Neural cell (in vitro differentiated cells): ENCODE measurements around the gene UBE2K. TPM values are rescaled to one million over a fixed set of nuclear protein-coding genes. Genes with fewer than 3 reads are reported as not detected.

Experiments
- H2AFZ ChIP-seq: fragments of 200-600, 300-800 bp; sonication (generic), shearing (Covaris generic); 2 replicates; pipeline ENCODE4 v1.6.0; 2014; ENCODE audit warnings: low read depth, mild to moderate bottlenecking, antibody characterized with exemption, low read length, moderate library complexity
- H3F3A ChIP-seq: fragments of 200-600 bp; shearing (Covaris generic); 2 replicates; pipeline ENCODE4 v1.6.1; 2016; ENCODE audit warnings: mild to moderate bottlenecking, moderate library complexity, mixed read lengths, antibody characterized with exemption, low read length; ENCODE audit not compliant: insufficient read depth, poor library complexity, severe bottlenecking
- H3K27ac ChIP-seq: fragments of 200-600, 300-800 bp; sonication (generic), shearing (Covaris generic); 2 replicates; pipeline ENCODE4 v1.5.1; 2014; ENCODE audit warnings: mild to moderate bottlenecking, low read length, moderate library complexity
- H3K27me3 ChIP-seq: fragments of 300-800, 200-600 bp; sonication (generic), shearing (Covaris generic); 2 replicates; pipeline ENCODE4 v1.6.0; 2014; ENCODE audit warnings: mild to moderate bottlenecking, low read depth, low read length, moderate library complexity; ENCODE audit not compliant: insufficient read depth
- H3K36me3 ChIP-seq: fragments of 300-800, 200-600 bp; sonication (generic), shearing (Covaris generic); 2 replicates; pipeline ENCODE4 v1.5.1; 2014; ENCODE audit warnings: mild to moderate bottlenecking, antibody characterized with exemption, low read length, moderate library complexity; ENCODE audit not compliant: insufficient read depth
- H3K4me2 ChIP-seq: fragments of 300-800, 200-600 bp; sonication (generic), shearing (Covaris generic); 2 replicates; pipeline ENCODE4 v1.6.0; 2014; ENCODE audit warnings: mild to moderate bottlenecking, low read length
- H3K4me3 ChIP-seq: fragments of 300-800, 200-600 bp; sonication (generic), shearing (Covaris generic); 2 replicates; pipeline ENCODE4 v1.5.1; 2014; ENCODE audit warnings: mild to moderate bottlenecking, low read length, moderate library complexity
- H3K79me2 ChIP-seq: fragments of 200-600 bp; shearing (Covaris generic); replicated peaks from 2 replicates; pipeline ENCODE4 v1.6.0; 2014; ENCODE audit warnings: mild to moderate bottlenecking, low read length, moderate library complexity; ENCODE audit not compliant: insufficient read depth
- H3K9ac ChIP-seq: fragments of 300-800, 200-600 bp; sonication (generic), shearing (Covaris generic); 2 replicates; pipeline ENCODE4 v1.6.1; 2016; ENCODE audit warnings: mild to moderate bottlenecking, low read length, mixed read lengths
- H3K9me2 ChIP-seq: fragments of 200-600 bp; shearing (Covaris generic); 2 replicates; pipeline ENCODE4 v1.6.1; 2016; ENCODE audit warnings: mild to moderate bottlenecking, low read length, mixed read lengths; ENCODE audit not compliant: insufficient read depth
- H3K9me3 ChIP-seq: fragments of 200-600, 300-800 bp; sonication (generic), shearing (Covaris generic); 2 replicates; pipeline ENCODE4 v1.6.1; 2016; ENCODE audit warnings: mild to moderate bottlenecking, mixed run types, low read length, moderate library complexity, mixed read lengths
- H4K20me1 ChIP-seq: fragments of 200-600 bp; shearing (Covaris generic); 2 replicates; pipeline ENCODE4 v1.6.1; 2016; ENCODE audit warnings: mild to moderate bottlenecking, mixed run types; ENCODE audit not compliant: insufficient read depth
- EP300 ChIP-seq: fragments of 450-650 bp; conservative IDR thresholded peaks from 2 replicates; pipeline ENCODE4 v1.6.1; 2014; ENCODE audit warnings: antibody characterized with exemption, mild to moderate bottlenecking, moderate library complexity; ENCODE audit not compliant: poor library complexity, severe bottlenecking
- EZH2 ChIP-seq: fragments of 200-600, 300-800 bp; shearing (Covaris generic), sonication (generic); IDR thresholded peaks from 2 replicates; pipeline ENCODE4 v1.6.1; 2014; ENCODE audit warnings: antibody characterized with exemption, low read length, borderline replicate concordance, mild to moderate bottlenecking; ENCODE audit not compliant: insufficient read depth, poor library complexity, severe bottlenecking
- MXI1 ChIP-seq: fragments of 450-650 bp; conservative IDR thresholded peaks from 2 replicates; pipeline ENCODE4 v1.6.1; 2014; ENCODE audit warnings: antibody characterized with exemption, mild to moderate bottlenecking; ENCODE audit not compliant: poor library complexity, severe bottlenecking
- POLR2AphosphoS5 ChIP-seq: IDR thresholded peaks from 2 replicates; pipeline ENCODE4 v1.6.1; 2012
- RAD21 ChIP-seq: fragments of 450-650 bp; conservative IDR thresholded peaks from 2 replicates; pipeline ENCODE4 v1.6.1; 2014; ENCODE audit warnings: antibody characterized with exemption, mild to moderate bottlenecking, moderate library complexity
- SMC3 ChIP-seq: fragments of 450-650 bp; conservative IDR thresholded peaks from 2 replicates; pipeline ENCODE4 v1.6.1; 2014; ENCODE audit warnings: antibody characterized with exemption, mild to moderate bottlenecking, moderate library complexity; ENCODE audit not compliant: poor library complexity
- TAF1 ChIP-seq: IDR thresholded peaks from 2 replicates; pipeline ENCODE4 v1.6.1; 2012; ENCODE audit warnings: low read depth
- polyA plus RNA-seq: library from polyadenylated mRNA; depleted of rRNA; stranded (reverse); fragments of >200 nt; gene quantifications from 2 replicates; pipeline ENCODE4 v1.2.3, GENCODE V29; 2014
- TF ChIP-seq, protein P1 (sequence below): IDR thresholded peaks from 2 replicates; pipeline ENCODE4 v1.6.1; 2012; ENCODE audit warnings: borderline replicate concordance
- TF ChIP-seq, protein P2 (sequence below): fragments of 450-650 bp; IDR thresholded peaks from 2 replicates; pipeline ENCODE4 v1.5.1; 2014; ENCODE audit warnings: antibody characterized with exemption, mild to moderate bottlenecking, moderate library complexity; ENCODE audit not compliant: poor library complexity, severe bottlenecking

UBE2K gene
- polyA plus RNA-seq, 1 donor from 2014 or later: 45.8 TPM

DNA sequence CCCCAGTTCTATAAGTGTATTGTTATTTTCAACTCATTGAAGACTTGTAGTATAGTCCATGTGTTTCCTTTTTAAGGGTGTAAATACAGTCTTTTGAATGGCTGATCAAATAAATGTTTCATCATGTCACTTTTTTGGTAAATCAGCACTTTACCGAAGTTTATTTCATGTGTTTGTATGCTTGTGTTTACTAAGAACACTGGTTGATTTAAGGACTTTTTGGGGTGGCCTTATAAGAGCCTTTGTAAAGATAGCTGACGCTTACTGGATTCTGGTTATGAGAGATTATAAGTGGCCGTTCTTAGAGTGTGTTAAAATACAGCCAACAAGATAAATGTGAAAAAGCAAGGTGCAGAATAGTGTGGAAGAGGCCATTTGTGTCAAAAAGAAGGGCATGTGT lies 2.6 kb downstream of the UBE2K start:
- H4K20me1 ChIP-seq: no peaks in the 10 kb centered on the region
- H3K79me2 ChIP-seq: peaks cover 64% of the 10 kb centered on the region
- no peaks in the 10 kb centered on the region for H3K9me3 ChIP-seq
- peak overlapping the region; percentile 76 for H3K4me2 ChIP-seq
- H2AFZ ChIP-seq: no peak overlapping the region
- TF ChIP-seq EZH2 (no peak), EP300 (no peak), TAF1 (no peak), MXI1 (no peak), POLR2AphosphoS5 (no peak), SMC3 (no peak), RAD21 (no peak)
- TF ChIP-seq, protein P1, sequence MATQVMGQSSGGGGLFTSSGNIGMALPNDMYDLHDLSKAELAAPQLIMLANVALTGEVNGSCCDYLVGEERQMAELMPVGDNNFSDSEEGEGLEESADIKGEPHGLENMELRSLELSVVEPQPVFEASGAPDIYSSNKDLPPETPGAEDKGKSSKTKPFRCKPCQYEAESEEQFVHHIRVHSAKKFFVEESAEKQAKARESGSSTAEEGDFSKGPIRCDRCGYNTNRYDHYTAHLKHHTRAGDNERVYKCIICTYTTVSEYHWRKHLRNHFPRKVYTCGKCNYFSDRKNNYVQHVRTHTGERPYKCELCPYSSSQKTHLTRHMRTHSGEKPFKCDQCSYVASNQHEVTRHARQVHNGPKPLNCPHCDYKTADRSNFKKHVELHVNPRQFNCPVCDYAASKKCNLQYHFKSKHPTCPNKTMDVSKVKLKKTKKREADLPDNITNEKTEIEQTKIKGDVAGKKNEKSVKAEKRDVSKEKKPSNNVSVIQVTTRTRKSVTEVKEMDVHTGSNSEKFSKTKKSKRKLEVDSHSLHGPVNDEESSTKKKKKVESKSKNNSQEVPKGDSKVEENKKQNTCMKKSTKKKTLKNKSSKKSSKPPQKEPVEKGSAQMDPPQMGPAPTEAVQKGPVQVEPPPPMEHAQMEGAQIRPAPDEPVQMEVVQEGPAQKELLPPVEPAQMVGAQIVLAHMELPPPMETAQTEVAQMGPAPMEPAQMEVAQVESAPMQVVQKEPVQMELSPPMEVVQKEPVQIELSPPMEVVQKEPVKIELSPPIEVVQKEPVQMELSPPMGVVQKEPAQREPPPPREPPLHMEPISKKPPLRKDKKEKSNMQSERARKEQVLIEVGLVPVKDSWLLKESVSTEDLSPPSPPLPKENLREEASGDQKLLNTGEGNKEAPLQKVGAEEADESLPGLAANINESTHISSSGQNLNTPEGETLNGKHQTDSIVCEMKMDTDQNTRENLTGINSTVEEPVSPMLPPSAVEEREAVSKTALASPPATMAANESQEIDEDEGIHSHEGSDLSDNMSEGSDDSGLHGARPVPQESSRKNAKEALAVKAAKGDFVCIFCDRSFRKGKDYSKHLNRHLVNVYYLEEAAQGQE: no peak
- TF ChIP-seq, protein P2, sequence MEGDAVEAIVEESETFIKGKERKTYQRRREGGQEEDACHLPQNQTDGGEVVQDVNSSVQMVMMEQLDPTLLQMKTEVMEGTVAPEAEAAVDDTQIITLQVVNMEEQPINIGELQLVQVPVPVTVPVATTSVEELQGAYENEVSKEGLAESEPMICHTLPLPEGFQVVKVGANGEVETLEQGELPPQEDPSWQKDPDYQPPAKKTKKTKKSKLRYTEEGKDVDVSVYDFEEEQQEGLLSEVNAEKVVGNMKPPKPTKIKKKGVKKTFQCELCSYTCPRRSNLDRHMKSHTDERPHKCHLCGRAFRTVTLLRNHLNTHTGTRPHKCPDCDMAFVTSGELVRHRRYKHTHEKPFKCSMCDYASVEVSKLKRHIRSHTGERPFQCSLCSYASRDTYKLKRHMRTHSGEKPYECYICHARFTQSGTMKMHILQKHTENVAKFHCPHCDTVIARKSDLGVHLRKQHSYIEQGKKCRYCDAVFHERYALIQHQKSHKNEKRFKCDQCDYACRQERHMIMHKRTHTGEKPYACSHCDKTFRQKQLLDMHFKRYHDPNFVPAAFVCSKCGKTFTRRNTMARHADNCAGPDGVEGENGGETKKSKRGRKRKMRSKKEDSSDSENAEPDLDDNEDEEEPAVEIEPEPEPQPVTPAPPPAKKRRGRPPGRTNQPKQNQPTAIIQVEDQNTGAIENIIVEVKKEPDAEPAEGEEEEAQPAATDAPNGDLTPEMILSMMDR: no peak
- H3K9me2 ChIP-seq: no peaks in the 10 kb centered on the region
- no peaks in the 10 kb centered on the region for H3K27me3 ChIP-seq
- H3K4me3 ChIP-seq: peak overlapping the region; percentile 96
- H3K36me3 ChIP-seq: no peaks in the 10 kb centered on the region
- no peaks in the 10 kb centered on the region for H3F3A ChIP-seq
- H3K9ac ChIP-seq: no peak overlapping the region
- H3K27ac ChIP-seq: no peak overlapping the region

DNA sequence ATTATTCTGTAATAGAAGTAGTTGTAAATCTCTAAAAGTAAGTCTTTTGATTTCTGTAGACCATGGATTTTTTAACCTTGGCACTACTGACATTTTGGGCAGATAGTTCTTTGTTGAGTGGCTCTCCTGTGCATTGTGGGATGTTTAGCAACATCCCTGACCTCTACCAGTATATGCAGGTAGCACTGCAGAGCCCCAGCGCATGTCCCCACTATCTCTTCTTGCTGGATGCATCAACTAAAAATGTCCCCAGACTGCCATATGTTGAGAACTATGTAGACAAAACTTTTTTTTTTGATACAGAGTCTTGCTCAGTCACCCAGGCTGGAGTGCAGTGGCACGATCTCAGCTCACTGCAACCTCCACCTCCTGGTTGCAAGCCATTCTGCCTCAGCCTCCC lies 4.8 kb downstream of the UBE2K start:
- no peak overlapping the region for H3K27ac ChIP-seq
- H2AFZ ChIP-seq: no peak overlapping the region
- H3K27me3 ChIP-seq: no peaks in the 10 kb centered on the region

More for the DNA sequence above, 4.8 kb downstream of the UBE2K start:
- no peaks in the 10 kb centered on the region for H3K9me3 ChIP-seq
- no peaks in the 10 kb centered on the region for H3K9me2 ChIP-seq
- H3K9ac ChIP-seq: no peak overlapping the region
- H3K4me3 ChIP-seq: no peak overlapping the region
- H3K4me2 ChIP-seq: no peak overlapping the region
- H3K79me2 ChIP-seq: peaks cover 75% of the 10 kb centered on the region
- no peaks in the 10 kb centered on the region for H3K36me3 ChIP-seq
- H4K20me1 ChIP-seq: no peaks in the 10 kb centered on the region
- TF ChIP-seq EP300: no peak
- TF ChIP-seq, protein P2: no peak
- TF ChIP-seq, protein P1: no peak
- TF ChIP-seq POLR2AphosphoS5: no peak
- TF ChIP-seq MXI1: no peak
- no peak for TF ChIP-seq EZH2
- no peak for TF ChIP-seq TAF1
- no peak for TF ChIP-seq RAD21
- no peaks in the 10 kb centered on the region for H3F3A ChIP-seq
